H1 (cell line): ENCODE results near the gene LCE6A. TPM values are rescaled to one million over a fixed set of nuclear protein-coding genes. Genes with fewer than 3 reads are reported as not detected.

Source experiments
- GTF2F1 ChIP-seq: IDR thresholded peaks from 2 replicates; pipeline ENCODE4 v1.6.1; 2012; ENCODE audit warnings: low read depth, low read length, improper control_type of control experiment, borderline replicate concordance
- TAF1 ChIP-seq: IDR thresholded peaks from 2 replicates; pipeline ENCODE4 v1.6.1; 2011; ENCODE audit warnings: mild to moderate bottlenecking, low read depth, low read length
- polyA plus RNA-seq, 7 experiments: library from polyadenylated mRNA; depleted of rRNA in 3 of 7; stranded (reverse) in 5 of 7; unstranded in 2 of 7; fragments of >200 nt in 5 of 7; fragments of 200-250 nt in 2 of 7; gene quantifications; 1 replicate in 5 of 7; 2 replicates in 1 of 7; 4 replicates in 1 of 7; pipeline versions ENCODE4 v1.2.1 to v1.2.3, GENCODE V29; 2011 to 2013; ENCODE audit warnings: missing spikeins in 2 of 7, mixed read lengths in 2 of 7
- total RNA-seq: library from RNA; stranded (reverse); fragmentation: NEBNext Ultra II Directional; extraction: Animal tissue kit (Norgen Biotek cat#: 25700); gene quantifications from 2 replicates; pipeline ENCODE4 v1.2.1, GENCODE V29; 2021

LCE6A gene
- total and polyA plus RNA-seq, 2 of the 8 experiments (the other 6 are each of a cell fraction or from before 2014, with no cell fraction given), result not detected

DNA sequence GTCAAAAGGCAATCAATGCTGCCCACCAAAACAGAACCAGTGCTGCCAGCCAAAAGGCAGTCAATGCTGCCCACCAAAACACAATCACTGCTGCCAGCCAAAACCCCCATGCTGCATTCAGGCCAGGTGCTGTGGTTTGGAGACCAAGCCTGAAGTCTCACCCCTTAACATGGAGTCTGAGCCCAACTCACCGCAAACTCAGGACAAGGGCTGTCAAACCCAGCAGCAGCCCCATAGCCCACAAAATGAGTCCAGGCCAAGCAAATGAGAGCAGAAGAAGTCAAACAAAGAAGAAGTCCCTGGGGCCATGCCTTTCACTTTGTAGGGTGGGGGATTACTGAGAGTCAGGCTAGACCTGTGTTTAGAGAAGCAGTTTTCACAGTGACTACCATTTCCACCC lies 41.9 kb downstream of the LCE6A start (continued):
- no peak for TF ChIP-seq GTF2F1
- no peak for TF ChIP-seq TAF1
